ENCODE data around the gene CXXC5. TPM values are rescaled to one million over a fixed set of nuclear protein-coding genes. Genes with fewer than 3 reads are reported as not detected.

The CXXC5 gene
- total RNA-seq, 6 experiments from 2014 or later = 44.5 to 84.9 (median 66.4) TPM

DNA sequence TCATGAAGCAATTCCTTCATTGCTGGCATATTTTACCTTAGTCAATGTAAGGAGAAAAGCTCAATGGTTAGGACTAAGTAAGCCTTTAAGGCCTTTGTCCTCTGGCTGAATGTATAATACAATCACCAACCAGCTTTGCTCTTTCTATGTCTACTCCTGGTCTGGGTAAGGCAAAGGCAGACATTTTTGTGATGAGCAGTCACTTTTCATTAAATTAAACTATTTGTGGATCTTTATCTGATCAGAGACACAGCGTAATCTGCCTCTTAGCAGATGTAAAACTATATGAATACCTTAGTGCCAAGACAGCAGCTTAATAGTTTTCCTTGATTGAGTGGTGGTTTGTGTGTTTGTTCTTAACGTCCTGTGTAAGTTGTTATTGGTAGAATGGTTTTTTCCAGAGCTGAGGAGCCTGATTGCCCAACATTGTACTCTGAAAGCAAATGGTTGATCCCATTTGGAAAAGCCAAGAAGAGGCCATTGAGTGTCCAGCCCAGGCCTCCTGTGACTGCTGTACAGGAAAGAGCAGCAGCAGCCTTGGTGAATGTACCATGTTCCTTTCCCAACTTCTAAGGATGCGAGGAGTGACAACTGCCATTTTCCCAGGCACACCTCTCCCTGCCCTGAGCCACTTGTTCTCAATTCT is 16.5 kb upstream of the CXXC5 start:
- H3K4me1 ChIP-seq = peaks cover 4 to 23% (median 8%) of the 10 kb centered on the region in 4 donors
- no peak overlapping the region for H3K4me3 ChIP-seq
- no peak overlapping the region for H3K27ac ChIP-seq
- no peak for TF ChIP-seq POLR2A (IDR thresholded peaks at IDR 0.05)
- TF ChIP-seq, protein P1, sequence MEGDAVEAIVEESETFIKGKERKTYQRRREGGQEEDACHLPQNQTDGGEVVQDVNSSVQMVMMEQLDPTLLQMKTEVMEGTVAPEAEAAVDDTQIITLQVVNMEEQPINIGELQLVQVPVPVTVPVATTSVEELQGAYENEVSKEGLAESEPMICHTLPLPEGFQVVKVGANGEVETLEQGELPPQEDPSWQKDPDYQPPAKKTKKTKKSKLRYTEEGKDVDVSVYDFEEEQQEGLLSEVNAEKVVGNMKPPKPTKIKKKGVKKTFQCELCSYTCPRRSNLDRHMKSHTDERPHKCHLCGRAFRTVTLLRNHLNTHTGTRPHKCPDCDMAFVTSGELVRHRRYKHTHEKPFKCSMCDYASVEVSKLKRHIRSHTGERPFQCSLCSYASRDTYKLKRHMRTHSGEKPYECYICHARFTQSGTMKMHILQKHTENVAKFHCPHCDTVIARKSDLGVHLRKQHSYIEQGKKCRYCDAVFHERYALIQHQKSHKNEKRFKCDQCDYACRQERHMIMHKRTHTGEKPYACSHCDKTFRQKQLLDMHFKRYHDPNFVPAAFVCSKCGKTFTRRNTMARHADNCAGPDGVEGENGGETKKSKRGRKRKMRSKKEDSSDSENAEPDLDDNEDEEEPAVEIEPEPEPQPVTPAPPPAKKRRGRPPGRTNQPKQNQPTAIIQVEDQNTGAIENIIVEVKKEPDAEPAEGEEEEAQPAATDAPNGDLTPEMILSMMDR (IDR thresholded peaks at IDR 0.05) = no peak
- no peaks in the 10 kb centered on the region for H3K9me3 ChIP-seq
- H3K27me3 ChIP-seq = no peaks in the 10 kb centered on the region
- 75% methylated on average over 3 of the region's 3 CpGs for WGBS (ENCODE audit: insufficient coverage, low coverage, low lambda C conversion rate, missing lambda C conversion rate)
- H3K36me3 ChIP-seq = peaks cover under 1 to 11% (median 5%) of the 10 kb centered on the region in 4 donors
- no peak for DNase-seq
- peak in 1 of 4 donors; percentile 12 for ATAC-seq
- intact Hi-C loops (cut with DNase I) = loop anchor here in 1 of 2 donors (5.0 kb wide), 1 partner anchor 131 kb away; no protein-coding TSS in a partner anchor

DNA sequence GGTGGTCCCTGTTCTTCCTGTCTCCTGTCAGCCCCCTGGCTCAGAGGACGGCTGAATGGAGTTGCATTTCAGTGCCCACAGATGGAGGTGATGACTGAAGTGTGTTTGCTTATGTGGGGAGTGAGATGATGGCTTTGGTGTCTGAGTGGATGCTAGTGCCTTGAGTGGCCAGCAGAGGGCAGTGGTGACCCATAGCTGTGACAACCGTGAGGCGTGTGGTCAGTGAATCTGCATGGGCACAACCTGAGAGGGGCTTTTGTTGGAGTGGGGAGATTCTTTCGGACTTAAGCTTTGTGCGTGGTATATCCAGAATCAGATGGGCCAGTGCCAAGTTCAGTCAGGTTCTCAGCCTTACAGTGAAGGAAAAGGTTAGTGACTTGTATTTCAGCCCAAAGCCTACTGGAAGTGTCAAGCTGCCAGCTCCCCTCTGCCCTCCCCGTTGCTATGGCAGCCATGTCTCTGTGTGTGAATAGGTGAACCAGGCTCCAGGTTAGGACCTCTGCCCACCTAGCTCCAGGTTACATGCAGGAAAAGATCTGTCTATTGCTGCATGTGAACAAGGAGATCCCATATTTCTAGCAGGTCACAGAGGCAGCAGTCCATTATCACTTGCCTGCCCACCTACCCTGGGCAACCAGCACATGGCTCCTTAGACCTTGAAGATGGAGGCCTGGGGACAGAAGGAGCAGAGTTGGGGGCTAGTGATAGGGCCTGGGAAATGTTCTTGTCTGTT is 14.7 kb upstream of the CXXC5 start:
- TF ChIP-seq, protein P1 (IDR thresholded peaks at IDR 0.05) = peak; percentile 94 to 98 (median 98)
- TF ChIP-seq POLR2A (IDR thresholded peaks at IDR 0.05) = no peak
- 14% methylated on average over 2 of the region's 6 CpGs for WGBS (ENCODE audit: insufficient coverage, low coverage, low lambda C conversion rate, missing lambda C conversion rate)
- ATAC-seq (peak; percentile 46 to 65 (median 52)), DNase-seq (peak; percentile 69 to 72 (median 72))
- Histone ChIP-seq H3K27ac (no peak overlapping the region), H3K27me3 (no peaks in the 10 kb centered on the region), H3K9me3 (no peaks in the 10 kb centered on the region), H3K36me3 (peaks cover 0 to 2% (median 0%) of the 10 kb centered on the region in 4 donors), H3K4me3 (no peak overlapping the region), H3K4me1 (peaks cover 8 to 33% (median 14%) of the 10 kb centered on the region in 4 donors)
- intact Hi-C loops (cut with DNase I) = loop anchor here in 1 of 2 donors (5.0 kb wide), 1 partner anchor 129 kb away; no protein-coding TSS in a partner anchor

DNA sequence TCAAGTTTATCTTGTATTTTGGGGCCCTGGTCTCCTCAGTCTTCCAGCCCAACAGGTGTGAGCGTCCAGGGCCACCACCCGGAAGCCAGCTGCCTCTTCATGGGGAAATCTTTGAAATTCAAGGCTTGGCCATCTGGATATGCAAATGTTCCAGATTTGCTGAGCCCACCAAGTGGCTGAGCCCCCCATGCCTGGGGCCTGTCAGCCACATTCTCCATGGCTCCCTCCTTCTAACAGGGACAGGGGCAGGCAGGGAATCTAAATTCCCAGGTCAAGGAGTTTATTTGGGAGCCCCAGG is 14.2 kb upstream of the CXXC5 start:
- H3K4me1 ChIP-seq = peaks cover 8 to 39% (median 18%) of the 10 kb centered on the region in 4 donors
- no peaks in the 10 kb centered on the region for H3K27me3 ChIP-seq
- no peak overlapping the region for H3K27ac ChIP-seq
- no peak for DNase-seq
- H3K36me3 ChIP-seq = peaks cover 0 to 2% (median 0%) of the 10 kb centered on the region in 4 donors
- H3K9me3 ChIP-seq = no peaks in the 10 kb centered on the region
- intact Hi-C loops (cut with DNase I) = loop anchor here in 1 of 2 donors (5.0 kb wide), 1 partner anchor 128 kb away; no protein-coding TSS in a partner anchor
- H3K4me3 ChIP-seq = no peak overlapping the region
- ATAC-seq = no peak
- WGBS (ENCODE audit: insufficient coverage, low coverage, low lambda C conversion rate, missing lambda C conversion rate) = 93% methylated on average over 2 of the region's 2 CpGs
- no peak for TF ChIP-seq POLR2A (IDR thresholded peaks at IDR 0.05)
- TF ChIP-seq, protein P1 (IDR thresholded peaks at IDR 0.05) = no peak

DNA sequence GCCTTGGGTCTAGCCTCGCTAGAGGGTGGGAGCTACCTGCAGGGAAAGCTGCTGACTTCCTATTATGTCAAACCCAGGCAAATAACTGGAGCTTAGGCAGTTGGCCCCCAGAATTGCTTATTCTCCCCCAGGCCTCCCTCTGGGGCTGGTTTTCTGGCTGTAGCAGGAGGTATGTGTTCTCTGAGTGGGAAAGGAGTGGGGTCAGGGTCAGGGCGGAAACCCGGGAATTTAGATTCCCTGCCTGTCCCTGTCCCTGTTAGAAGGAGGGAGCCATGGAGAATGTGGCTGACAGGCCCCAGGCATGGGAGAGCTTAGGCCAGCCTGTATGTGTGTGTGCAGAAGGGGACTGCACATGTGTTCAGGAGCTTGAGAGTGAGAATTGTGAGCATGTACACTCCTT is 13.6 kb upstream of the CXXC5 start:
- Histone ChIP-seq H3K27ac (no peak overlapping the region), H3K4me3 (no peak overlapping the region), H3K9me3 (no peaks in the 10 kb centered on the region), H3K4me1 (peaks cover 8 to 44% (median 23%) of the 10 kb centered on the region in 4 donors), H3K27me3 (no peaks in the 10 kb centered on the region), H3K36me3 (peaks cover 0 to under 1% (median 0%) of the 10 kb centered on the region in 4 donors)
- no peak for TF ChIP-seq POLR2A (IDR thresholded peaks at IDR 0.05)
- TF ChIP-seq, protein P1 (IDR thresholded peaks at IDR 0.05) = no peak
- intact Hi-C loops (cut with DNase I) = loop anchor here in 1 of 2 donors (5.0 kb wide), 1 partner anchor 128 kb away; no protein-coding TSS in a partner anchor
- DNase-seq (no peak), ATAC-seq (no peak)
- WGBS (ENCODE audit: insufficient coverage, low coverage, low lambda C conversion rate, missing lambda C conversion rate) = no CpG with 5 or more reads among the region's 3 CpGs

Data from right lobe of liver (tissue), 6 donors.